A673 (cell line): ENCODE measurements around the gene ASB8.

Experiments
- CTCF ChIP-seq: fragments of 300-800, 200-600 bp; sonication (generic); conservative IDR thresholded peaks from 2 replicates; pipeline ENCODE4 v1.5.1; 2017; ENCODE audit warnings: low read depth, mild to moderate bottlenecking, antibody characterized with exemption, low read length, moderate library complexity, mixed read lengths
- EZH2 ChIP-seq: fragments of 200-600 bp; sonication (generic); IDR thresholded peaks from 2 replicates; pipeline ENCODE4 v1.6.1; 2017; ENCODE audit warnings: borderline replicate concordance, low read depth, mild to moderate bottlenecking, mixed read lengths, antibody characterized with exemption, low read length; ENCODE audit not compliant: poor library complexity, severe bottlenecking

DNA sequence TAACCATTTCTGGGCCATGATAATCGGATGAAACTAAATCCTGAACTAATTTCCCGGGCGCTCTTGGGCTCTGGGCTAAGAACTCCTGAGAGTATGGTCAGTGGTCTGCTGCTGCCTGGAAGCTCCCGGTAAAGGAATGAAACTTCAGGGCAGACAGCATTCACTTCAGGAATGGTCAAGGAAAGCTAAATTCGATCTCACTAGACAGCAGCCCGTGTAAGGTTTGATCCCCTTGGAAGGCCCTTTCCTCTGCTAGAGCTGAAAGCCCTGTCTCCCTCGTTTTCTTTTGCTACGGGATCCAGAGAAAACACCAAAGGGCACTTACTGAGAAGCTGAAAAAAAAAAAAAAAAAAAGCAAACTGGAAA is 680 bp downstream of the ASB8 start:
- TF ChIP-seq EZH2 (no peak), CTCF (no peak)
